Measurements from ENCODE around the gene SV2A.
A peak's percentile ranks its signal among the peaks of the same experiment; 100 is the strongest.
"Not testable (repeated sequence)": the region's sequence is repeated elsewhere in the genome, so short reads cannot be mapped to it uniquely, and the experiment has no call there.

The SV2A gene, protein sequence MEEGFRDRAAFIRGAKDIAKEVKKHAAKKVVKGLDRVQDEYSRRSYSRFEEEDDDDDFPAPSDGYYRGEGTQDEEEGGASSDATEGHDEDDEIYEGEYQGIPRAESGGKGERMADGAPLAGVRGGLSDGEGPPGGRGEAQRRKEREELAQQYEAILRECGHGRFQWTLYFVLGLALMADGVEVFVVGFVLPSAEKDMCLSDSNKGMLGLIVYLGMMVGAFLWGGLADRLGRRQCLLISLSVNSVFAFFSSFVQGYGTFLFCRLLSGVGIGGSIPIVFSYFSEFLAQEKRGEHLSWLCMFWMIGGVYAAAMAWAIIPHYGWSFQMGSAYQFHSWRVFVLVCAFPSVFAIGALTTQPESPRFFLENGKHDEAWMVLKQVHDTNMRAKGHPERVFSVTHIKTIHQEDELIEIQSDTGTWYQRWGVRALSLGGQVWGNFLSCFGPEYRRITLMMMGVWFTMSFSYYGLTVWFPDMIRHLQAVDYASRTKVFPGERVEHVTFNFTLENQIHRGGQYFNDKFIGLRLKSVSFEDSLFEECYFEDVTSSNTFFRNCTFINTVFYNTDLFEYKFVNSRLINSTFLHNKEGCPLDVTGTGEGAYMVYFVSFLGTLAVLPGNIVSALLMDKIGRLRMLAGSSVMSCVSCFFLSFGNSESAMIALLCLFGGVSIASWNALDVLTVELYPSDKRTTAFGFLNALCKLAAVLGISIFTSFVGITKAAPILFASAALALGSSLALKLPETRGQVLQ

DNA sequence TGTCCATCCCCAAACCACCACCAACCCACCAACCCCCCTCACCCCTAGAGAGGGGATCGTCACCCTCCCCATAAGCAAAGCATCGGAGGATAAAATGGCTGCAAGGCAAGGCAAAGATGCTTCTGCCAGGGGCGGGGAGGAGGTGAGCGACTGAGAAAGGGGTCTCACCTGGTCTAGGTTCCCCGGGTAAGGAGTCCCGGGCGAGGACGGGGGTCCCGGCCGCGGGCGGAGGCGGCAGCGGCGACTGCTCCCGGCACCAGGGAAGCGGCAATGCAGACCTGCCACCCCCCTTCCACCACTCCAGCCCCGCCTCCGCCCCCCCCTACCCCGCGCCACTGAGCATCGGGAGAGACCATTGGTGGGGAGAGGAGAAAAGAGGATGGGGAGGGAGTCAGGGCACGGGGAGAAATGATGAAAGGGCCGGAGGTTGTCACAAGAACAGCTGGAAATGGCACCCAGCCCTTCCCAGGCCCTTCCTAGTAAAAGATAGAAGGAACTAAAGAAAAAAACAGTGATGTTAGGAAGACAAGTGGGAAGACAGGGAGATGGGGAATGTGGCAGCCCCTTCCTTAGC lies at the start of gene SV2A:
SV2A (minus strand) TSS at position 274 of the 574 bp plus-strand sequence. CDS start 4,004 bp downstream, outside the sequence.
- Mint-ChIP-seq H3K4me3 (peak within 1 kb of the TSS; percentile 88), H3K27ac (no peak within 1 kb of the TSS), H3K36me3 (peaks cover 4% of the 10 kb centered on the region), H3K9me3 (no peaks in the 10 kb centered on the region), H3K4me1 (peaks cover 34% of the 10 kb centered on the region), H3K27me3 (no peaks in the 10 kb centered on the region)

DNA sequence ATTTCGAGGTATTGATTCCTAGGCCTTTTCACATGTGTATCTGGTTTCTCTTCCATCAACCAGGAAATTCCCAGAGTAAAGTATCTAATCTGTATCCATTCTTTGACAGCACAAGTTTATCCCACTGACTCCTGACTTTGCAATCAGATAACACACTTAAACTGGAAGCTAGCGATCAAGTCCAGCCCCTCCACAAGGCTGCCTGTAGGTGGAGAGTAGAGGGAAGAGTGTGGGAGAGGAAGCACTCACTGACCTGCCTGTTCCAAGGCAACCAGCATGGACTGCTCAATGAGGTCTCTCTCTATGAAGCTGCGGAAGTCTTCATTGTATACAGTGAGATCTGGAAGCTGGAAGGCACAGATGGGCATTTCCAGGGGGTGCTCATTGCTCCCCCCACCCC lies 49.4 kb upstream of the SV2A start:
- no peak overlapping the region for H3K27ac Mint-ChIP-seq
- H3K4me1 Mint-ChIP-seq: peaks cover 20% of the 10 kb centered on the region
- H3K9me3 Mint-ChIP-seq: no peaks in the 10 kb centered on the region
- H3K36me3 Mint-ChIP-seq: peaks cover 10% of the 10 kb centered on the region
- no peak overlapping the region for H3K4me3 Mint-ChIP-seq
- H3K27me3 Mint-ChIP-seq: no peaks in the 10 kb centered on the region

DNA sequence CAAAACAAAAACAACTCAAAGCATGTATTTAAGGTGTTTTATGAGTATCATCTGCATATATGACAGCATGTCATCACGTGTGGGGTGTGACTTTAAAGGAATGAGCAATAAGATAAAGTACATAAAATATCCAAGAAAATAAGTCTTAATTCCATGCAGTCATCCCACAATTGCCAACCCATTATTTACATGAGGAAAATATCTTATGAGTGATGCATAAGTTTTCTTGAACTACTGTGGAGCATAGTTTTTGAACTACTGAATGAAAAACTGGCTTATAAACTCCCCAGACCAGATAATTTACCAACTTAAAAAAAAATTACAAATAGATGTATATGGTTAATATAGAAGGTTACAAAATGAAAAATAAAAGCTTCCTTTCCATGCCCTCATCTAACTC lies 48.8 kb upstream of the SV2A start:
- no peaks in the 10 kb centered on the region for H3K27me3 Mint-ChIP-seq
- H3K9me3 Mint-ChIP-seq: no peaks in the 10 kb centered on the region
- H3K4me3 Mint-ChIP-seq: no peak overlapping the region
- peaks cover 9% of the 10 kb centered on the region for H3K36me3 Mint-ChIP-seq
- peaks cover 26% of the 10 kb centered on the region for H3K4me1 Mint-ChIP-seq
- no peak overlapping the region for H3K27ac Mint-ChIP-seq

DNA sequence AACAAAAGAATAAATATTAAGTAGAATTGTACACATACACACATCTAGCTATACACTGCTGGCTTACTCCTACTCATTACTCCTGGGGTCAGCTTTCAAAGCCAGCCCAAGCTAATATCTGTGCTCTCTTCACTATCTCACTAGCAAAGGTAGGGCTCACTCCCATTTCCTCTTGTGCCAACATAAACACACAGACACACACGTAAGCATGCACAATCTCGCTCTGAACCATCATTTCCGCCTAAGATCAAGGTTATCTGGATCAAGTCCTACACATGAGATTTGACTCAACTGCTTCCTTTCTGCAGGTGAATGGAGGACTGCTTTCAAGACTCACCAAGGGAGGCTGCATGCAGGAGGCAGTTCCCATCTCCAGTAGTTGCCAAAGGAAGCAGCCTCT lies 47.8 kb upstream of the SV2A start:
- Mint-ChIP-seq H3K4me3 (no peak overlapping the region), H3K27me3 (no peaks in the 10 kb centered on the region), H3K9me3 (no peaks in the 10 kb centered on the region), H3K4me1 (peaks cover 26% of the 10 kb centered on the region), H3K36me3 (peaks cover 7% of the 10 kb centered on the region), H3K27ac (no peak overlapping the region)

DNA sequence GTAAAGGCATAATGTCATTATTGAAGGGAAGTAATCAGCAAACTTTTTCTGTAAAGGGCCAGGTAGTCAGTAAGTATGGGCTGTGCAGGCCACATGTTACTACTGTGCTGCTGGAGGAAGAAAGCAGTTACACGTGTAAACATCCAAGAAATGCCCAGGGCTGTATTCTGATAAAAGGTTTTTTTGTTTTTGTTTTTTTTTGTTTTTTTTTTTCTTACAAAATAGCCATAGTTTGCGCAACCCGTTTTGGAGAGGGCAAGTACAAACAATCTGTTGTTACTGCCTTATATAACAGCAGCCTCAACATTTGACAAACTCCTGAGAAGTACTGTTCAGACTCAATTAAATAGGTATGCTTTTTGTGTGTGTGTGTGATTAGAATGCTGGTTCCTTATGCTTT lies 45.7 kb upstream of the SV2A start:
- H3K36me3 Mint-ChIP-seq: peaks cover 15% of the 10 kb centered on the region

DNA sequence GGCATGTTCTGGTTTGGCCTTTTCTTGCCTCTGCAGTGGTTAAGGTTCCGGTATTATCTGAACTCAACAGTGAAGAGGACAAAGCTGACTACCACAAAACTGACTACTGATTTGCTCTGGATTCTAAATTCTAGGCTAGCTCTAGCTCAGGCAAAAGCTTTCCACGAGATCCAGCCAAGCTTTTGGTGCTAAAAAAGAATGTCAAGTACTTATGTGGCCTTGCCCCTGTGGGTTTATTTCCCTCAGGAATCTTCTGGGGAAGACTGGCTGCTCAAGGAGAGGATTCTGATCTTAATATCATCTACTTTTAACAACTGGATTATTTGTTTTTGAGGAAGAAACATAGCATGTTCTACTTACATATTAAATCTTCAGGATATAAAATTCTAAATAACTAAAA lies 45.1 kb upstream of the SV2A start:
- Mint-ChIP-seq H3K4me3 (no peak overlapping the region), H3K27ac (peak overlapping the region; percentile 38), H3K36me3 (peaks cover 18% of the 10 kb centered on the region), H3K4me1 (peaks cover 26% of the 10 kb centered on the region), H3K9me3 (no peaks in the 10 kb centered on the region), H3K27me3 (no peaks in the 10 kb centered on the region)

More for the DNA sequence above, 45.7 kb upstream of the SV2A start:
- peaks cover 26% of the 10 kb centered on the region for H3K4me1 Mint-ChIP-seq
- H3K27me3 Mint-ChIP-seq: no peaks in the 10 kb centered on the region
- no peak overlapping the region for H3K27ac Mint-ChIP-seq
- H3K9me3 Mint-ChIP-seq: no peaks in the 10 kb centered on the region
- H3K4me3 Mint-ChIP-seq: no peak overlapping the region

DNA sequence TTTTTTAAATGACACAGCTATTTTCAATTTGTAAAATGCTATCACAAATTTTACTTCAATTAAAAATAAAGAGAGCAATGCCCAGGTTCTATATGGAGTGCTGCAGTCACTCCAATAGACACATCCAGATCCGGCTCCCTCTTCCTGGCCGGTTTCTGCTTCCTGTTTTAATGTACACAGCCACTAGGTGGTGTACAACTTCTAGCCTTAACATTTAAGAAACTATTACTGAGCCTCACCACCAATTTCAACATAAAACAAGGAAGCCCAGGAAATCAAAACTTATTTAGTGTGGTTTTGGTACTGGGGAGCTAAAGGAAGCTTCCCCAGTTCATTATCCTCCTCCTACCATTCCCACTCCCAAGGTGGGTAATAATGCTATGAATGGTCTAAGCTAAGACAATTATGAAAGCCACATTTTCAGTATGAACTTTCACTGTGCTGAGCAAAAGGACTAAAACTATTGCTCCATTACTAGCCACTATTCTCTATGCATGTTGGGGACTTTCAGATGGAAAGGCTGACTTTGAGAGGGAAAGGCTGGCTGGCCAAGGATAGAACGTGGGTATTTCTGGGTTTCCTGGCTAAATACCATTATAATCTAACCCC lies 44.5 kb upstream of the SV2A start:
- H3K36me3 Mint-ChIP-seq: peaks cover 18% of the 10 kb centered on the region
- peaks cover 26% of the 10 kb centered on the region for H3K4me1 Mint-ChIP-seq
- H3K4me3 Mint-ChIP-seq: no peak overlapping the region
- peak overlapping the region; percentile 38 for H3K27ac Mint-ChIP-seq
- H3K9me3 Mint-ChIP-seq: no peaks in the 10 kb centered on the region
- no peaks in the 10 kb centered on the region for H3K27me3 Mint-ChIP-seq

DNA sequence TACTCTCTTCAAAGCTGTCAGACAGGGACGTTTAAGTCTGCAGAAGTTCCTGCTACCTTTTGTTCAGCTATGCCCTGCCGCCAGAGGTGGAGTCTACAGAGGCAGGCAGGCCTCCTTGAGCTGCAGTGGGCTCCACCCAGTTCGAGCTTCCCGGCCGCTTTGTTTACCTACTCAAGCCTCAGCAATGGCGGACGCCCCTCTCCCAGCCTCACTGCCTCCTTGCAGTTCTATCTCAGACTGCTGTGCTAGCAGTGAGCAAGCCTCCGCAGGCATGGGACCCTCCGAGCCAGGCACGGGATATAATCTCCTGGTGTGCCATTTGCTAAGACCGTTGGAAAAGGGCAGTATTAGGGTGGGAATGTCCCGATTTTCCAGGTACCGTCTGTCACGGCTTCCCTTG lies 39.9 kb upstream of the SV2A start:
- not testable (repeated sequence) for H3K9me3 Mint-ChIP-seq, H3K4me3 Mint-ChIP-seq, H3K27ac Mint-ChIP-seq, H3K27me3 Mint-ChIP-seq
- Mint-ChIP-seq H3K4me1 (peaks cover 11% of the 10 kb centered on the region), H3K36me3 (peaks cover 31% of the 10 kb centered on the region)

DNA sequence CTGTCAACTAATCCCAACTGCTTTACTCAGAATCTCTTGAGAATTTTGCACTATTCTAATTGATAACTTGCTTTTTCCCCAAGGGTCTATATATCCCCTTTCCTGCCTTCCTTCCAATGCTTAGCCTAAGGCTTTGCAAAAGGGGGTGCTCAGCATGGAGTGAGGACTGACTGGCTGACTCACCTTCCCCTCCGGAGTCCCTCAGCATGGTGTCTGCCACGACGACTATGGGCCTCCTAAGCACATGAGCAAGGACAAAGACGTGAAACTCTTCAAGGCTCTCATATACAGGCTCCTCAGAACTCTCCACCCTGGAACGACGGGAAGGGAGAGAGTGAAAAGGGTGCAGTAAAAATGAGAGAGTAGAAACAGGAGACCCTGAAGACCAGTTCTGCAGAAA lies 32.3 kb upstream of the SV2A start:
- no peaks in the 10 kb centered on the region for H3K27me3 Mint-ChIP-seq
- H3K36me3 Mint-ChIP-seq: peaks cover 16% of the 10 kb centered on the region
- H3K4me3 Mint-ChIP-seq: no peak overlapping the region
- H3K9me3 Mint-ChIP-seq: no peaks in the 10 kb centered on the region
- H3K27ac Mint-ChIP-seq: no peak overlapping the region
- no peaks in the 10 kb centered on the region for H3K4me1 Mint-ChIP-seq

DNA sequence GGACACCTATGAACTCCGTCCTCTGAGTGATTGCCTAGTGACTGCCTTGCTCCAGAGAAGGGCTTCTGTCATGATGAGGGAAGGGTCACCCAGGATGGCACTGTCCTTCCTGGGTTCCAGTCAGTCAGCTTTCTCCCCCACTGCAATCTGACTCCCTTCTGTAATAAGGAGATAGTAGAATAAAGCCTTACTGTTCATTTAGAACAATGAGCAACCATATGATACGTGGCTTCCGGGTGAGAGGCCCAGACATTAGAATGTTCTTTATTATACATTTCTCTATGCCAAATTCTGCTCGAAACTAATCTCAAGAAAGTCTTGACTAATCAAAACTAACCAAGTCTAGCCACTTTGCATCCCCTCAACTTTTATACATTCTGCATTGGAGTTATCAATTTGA lies 27.6 kb upstream of the SV2A start:
- no peaks in the 10 kb centered on the region for H3K4me1 Mint-ChIP-seq
- H3K4me3 Mint-ChIP-seq: no peak overlapping the region
- H3K27me3 Mint-ChIP-seq: no peaks in the 10 kb centered on the region
- peaks cover 10% of the 10 kb centered on the region for H3K36me3 Mint-ChIP-seq
- H3K9me3 Mint-ChIP-seq: no peaks in the 10 kb centered on the region
- no peak overlapping the region for H3K27ac Mint-ChIP-seq

DNA sequence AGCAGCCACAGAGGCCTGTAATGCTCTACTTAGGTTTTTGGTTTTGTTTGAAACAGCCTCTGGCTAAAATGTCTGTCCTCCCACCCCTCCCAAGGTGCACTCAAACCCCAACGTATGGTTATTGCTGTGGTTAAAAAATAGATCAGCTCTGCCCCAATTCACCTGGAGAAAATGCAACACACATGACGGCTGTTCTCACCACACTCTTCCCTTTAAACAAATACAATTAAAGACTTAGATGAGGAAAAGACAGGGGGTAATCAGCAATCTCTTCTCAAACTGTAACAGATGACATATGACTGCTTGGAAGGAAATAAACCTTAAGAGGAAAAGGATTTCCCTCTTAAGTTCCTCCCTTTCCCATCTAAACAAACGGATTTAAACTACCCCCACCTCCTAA lies 25.2 kb upstream of the SV2A start:
- Mint-ChIP-seq H3K27ac (no peak overlapping the region), H3K9me3 (no peaks in the 10 kb centered on the region), H3K4me1 (peaks cover 13% of the 10 kb centered on the region), H3K27me3 (no peaks in the 10 kb centered on the region), H3K4me3 (no peak overlapping the region), H3K36me3 (peaks cover 5% of the 10 kb centered on the region)

DNA sequence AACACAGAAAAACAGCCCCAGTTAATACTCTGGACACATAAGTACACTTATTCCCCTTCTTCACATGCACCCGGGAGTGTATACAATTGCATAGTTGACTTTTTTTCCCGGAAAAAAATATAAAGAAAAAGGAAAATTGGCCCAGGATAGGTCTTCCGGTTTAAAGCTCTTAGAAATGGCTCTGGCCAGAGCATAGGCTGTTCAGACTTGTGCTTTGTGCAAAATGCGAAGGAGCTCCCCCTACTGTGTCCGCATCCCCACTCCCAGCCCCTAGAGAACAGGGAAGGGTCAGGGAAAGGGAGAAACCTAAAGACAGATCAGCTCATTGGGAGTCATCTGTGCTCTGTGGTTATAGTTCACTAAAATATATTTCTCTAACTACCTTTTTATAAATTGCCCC lies 24.6 kb upstream of the SV2A start:
- Mint-ChIP-seq H3K27ac (no peak overlapping the region), H3K36me3 (peaks cover 5% of the 10 kb centered on the region), H3K4me3 (no peak overlapping the region), H3K27me3 (no peaks in the 10 kb centered on the region), H3K4me1 (peaks cover 20% of the 10 kb centered on the region), H3K9me3 (no peaks in the 10 kb centered on the region)

DNA sequence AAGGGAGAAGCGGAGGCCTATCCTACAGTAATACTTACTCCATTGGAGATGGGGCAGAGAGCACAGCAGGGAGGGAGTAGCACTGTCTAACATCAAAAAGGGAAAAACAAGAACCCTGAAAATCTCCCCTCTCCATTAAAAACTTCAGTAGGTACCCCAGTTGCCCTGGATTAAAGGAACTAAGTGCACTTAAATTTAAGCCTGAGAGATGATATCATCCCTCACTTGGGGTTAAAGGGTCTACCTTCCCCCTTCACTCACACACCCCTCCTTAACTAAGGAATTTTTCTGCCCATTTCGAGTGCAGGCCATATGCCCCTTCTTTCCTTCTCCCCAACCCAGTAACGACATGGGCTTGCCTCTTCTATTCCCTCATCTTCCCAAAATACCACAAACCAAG lies 22.8 kb upstream of the SV2A start:
- no peaks in the 10 kb centered on the region for H3K27me3 Mint-ChIP-seq
- peaks cover 5% of the 10 kb centered on the region for H3K36me3 Mint-ChIP-seq
- H3K4me1 Mint-ChIP-seq: peaks cover 32% of the 10 kb centered on the region
- H3K9me3 Mint-ChIP-seq: no peaks in the 10 kb centered on the region
- H3K27ac Mint-ChIP-seq: peak overlapping the region; percentile 31
- no peak overlapping the region for H3K4me3 Mint-ChIP-seq

DNA sequence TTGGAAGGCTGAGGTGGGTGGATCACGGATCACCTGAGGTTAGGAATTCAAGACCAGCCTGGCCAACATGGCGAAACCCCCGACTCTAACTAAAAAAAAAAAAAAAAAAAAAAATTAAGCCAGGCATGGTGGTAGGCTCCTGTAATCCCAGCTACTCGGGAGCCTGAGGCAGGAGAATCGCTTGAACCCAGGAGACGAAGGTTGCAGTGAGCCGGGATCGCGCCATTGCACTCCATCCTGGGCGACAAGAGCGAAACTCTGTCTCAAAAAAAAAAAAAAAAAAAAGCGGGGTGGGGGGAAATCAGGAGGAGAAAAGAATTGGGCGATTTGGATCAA lies 21.0 kb upstream of the SV2A start:
- peak overlapping the region; percentile 69 for H3K27ac Mint-ChIP-seq

DNA sequence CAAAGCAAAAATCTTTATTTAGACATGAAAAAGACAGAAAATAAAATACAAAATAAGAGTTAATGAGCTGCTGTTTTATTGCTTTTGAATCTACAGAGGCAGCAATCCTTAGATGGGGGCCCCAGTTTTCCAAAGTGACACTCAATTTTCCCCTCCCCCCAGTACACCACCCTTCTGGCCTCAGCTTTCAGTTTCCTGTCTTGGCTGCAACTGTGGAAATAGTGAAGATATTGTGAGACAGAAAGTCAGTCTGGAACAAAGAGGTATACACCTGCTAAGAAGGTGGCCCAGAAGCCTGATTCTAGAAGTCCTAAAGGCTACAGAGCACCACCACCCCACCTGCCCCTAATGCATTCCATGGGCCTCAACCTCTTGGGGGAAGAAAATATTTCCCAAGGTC lies 20.1 kb upstream of the SV2A start:
- H3K9me3 Mint-ChIP-seq: no peaks in the 10 kb centered on the region

More for the DNA sequence above, 21.0 kb upstream of the SV2A start:
- Mint-ChIP-seq H3K4me1 (peaks cover 32% of the 10 kb centered on the region), H3K4me3 (peak overlapping the region; percentile 40)
- not testable (repeated sequence) for H3K27me3 Mint-ChIP-seq, H3K36me3 Mint-ChIP-seq, H3K9me3 Mint-ChIP-seq

More for the DNA sequence above, 20.1 kb upstream of the SV2A start:
- Mint-ChIP-seq H3K27me3 (no peaks in the 10 kb centered on the region), H3K4me3 (peak overlapping the region; percentile 33), H3K27ac (peak overlapping the region; percentile 68), H3K36me3 (no peaks in the 10 kb centered on the region), H3K4me1 (peaks cover 32% of the 10 kb centered on the region)
